Fibroblast of skin of scalp (primary cell): Measurements from ENCODE around the gene TFR2.
"Not testable (repeated sequence)": the region's sequence is repeated elsewhere in the genome, so short reads cannot be mapped to it uniquely, and the experiment has no call there.

Experiments used
- DNase-seq: peaks from one replicate; pipeline ENCODE4 v3.0.0-alpha.2; 2013

Gene TFR2

GRCh38 chr7:100678291-100678984 is 37.1 kb upstream of the TFR2 start:
- DNase-seq = no peak

DNA sequence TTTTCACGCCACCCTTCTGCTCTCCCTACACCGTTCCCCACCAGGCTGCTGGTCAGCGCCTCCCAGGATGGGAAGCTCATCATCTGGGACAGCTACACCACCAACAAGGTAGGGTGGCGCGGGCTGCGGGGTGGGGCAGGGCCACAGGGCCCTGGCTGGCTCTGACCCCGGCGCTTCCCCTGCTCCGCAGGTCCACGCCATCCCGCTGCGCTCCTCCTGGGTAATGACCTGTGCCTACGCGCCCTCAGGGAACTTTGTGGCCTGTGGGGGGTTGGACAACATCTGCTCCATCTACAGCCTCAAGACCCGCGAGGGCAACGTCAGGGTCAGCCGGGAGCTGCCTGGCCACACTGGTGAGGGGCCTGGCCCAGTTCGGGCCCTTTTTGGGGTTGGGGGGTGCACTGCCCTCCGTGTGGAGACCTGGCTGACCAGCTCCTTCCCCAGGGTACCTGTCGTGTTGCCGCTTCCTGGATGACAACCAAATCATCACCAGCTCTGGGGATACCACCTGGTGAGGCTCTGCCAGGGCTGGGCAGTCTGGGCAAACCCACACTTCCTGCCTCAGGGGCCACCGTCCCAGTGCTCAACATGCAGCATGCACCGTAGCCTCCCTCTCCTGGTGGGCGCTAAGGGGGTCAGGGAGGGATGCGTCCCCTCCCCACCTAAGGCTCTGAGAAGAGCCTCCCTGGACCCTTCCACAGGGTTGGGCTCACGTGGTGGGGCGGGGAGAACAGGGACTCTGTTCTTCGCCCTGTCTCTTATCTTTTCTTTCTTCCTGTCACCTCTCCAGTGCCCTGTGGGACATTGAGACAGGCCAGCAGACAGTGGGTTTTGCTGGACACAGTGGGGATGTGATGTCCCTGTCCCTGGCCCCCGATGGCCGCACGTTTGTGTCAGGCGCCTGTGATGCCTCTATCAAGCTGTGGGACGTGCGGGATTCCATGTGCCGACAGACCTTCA is 36.2 kb upstream of the TFR2 start:
- no peak for DNase-seq

- no peak for DNase-seq
Observed at GRCh38 chr7:100676501-100677306, 35.4 kb upstream of the TFR2 start.

DNA sequence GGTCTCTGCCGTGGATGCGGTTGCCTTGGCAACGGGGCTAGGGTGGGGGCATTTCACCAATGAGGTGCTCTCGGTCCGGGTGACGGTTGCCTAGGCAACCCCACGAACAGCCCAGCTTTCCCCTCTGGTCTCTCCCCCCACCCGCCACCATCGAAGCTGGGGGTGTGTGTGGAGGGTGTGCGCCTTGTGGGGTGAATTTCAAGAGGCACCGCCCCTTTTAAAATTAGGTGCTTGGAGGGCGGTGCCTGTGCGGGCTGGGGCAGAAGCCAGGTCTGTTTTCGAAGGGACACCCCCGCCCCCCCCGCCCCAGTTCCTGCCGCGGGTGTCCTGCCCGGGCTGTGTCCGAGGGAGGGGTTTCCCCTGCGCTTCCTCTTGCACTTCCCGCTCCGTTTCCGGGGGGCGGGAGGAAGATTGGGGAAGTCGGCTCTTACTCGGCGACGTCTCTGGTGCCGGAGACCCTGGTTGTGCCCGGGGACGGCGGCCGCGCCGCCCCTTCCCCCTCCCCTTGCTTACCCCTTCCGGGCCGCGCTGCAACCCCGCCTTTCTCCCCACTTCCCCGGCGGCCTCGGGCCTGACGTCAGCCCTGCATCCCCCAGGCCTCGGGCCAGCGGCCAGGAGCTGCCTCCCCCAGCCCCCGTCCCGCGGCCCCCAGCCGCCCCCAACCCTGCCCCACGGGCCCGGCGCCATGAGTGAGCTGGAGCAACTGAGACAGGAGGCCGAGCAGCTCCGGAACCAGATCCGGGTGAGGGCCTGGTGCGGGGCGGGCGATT is 34.4 kb upstream of the TFR2 start:
- DNase-seq = peak; percentile 65

DNA sequence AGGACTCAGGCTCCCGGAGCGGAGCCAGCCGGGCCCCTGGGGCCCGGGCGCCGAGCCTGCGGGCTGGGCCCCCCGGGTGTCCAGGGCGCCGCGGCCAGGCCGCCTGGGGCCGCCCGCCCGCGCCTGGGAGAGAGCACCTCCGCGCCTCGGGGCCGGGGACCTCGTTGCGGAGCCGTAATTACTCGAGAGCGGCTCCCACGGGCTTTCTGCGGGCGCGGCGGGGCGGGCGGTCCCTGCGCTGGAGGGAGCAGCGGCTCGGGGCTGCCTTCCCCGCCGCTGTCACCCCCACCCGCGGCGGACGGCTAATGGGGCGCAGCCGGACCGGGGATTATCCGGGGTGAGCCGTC is 33.7 kb upstream of the TFR2 start:
- no peak for DNase-seq

GRCh38 chr7:100674411-100675104 is 33.2 kb upstream of the TFR2 start:
- DNase-seq = no peak

- no peak for DNase-seq
Observed at GRCh38 chr7:100673942-100674410, 32.6 kb upstream of the TFR2 start.

GRCh38 chr7:100673302-100673941 is 32.1 kb upstream of the TFR2 start, which contains the start of gene GNB2:
Gene GNB2, plus strand, starts transcription at chr7:100673740. Its CDS starts 2,526 bp downstream, at chr7:100676266.
- DNase-seq = peak; percentile 100

DNA sequence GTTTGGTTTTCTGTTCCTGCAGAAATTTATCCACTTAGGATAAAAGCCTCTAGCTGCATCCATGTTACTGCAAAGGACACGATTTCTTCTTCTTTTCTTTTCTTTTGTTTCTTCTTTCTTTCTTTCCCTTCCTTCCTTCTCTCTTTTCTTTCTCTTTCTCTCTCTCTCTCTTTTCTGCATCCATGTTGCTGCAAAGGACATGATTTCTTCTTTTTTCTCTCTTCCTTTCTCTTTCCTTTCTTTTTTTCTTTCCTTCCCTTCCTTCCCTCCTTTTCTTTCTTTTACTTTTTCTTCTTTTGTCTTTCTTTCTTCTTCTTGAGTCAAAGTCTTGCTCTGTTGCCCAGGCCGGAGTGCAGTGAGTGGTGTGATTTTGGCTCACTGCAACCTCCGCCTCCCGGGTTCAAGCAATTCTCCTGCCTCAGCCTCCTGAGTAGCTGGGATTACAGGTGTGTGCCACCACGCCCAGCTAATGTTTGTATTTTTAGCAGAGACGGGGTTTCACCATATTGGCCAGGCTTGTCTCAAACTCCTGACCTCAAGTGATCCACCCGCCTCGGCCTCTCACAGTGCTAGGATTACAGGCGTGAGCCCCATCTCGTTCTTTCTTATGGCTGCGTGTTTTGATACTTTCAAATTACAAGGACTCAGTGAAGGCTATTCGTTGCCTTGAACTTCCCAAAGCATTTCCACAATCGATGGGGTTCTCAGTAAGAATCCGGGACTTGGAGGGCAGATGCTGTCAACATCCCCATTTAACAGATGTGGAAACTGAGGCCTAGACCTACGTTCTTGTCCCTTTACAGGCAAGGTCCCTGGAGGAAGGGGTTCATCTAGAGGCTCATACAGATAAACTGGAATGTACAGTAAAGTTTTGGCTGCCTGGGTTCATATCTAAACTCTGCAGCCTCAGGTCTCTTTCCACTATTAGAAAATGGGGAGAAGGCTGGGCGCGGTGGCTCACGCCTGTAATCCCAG is 30.3 kb upstream of the TFR2 start:
- DNase-seq = no peak

- DNase-seq = no peak
Observed at GRCh38 chr7:100670074-100670473, 28.7 kb upstream of the TFR2 start.

GRCh38 chr7:100669106-100669505 is 27.8 kb upstream of the TFR2 start:
- not testable (repeated sequence) for DNase-seq

- no peak for DNase-seq
Observed at GRCh38 chr7:100668069-100668449, 26.7 kb upstream of the TFR2 start.

DNA sequence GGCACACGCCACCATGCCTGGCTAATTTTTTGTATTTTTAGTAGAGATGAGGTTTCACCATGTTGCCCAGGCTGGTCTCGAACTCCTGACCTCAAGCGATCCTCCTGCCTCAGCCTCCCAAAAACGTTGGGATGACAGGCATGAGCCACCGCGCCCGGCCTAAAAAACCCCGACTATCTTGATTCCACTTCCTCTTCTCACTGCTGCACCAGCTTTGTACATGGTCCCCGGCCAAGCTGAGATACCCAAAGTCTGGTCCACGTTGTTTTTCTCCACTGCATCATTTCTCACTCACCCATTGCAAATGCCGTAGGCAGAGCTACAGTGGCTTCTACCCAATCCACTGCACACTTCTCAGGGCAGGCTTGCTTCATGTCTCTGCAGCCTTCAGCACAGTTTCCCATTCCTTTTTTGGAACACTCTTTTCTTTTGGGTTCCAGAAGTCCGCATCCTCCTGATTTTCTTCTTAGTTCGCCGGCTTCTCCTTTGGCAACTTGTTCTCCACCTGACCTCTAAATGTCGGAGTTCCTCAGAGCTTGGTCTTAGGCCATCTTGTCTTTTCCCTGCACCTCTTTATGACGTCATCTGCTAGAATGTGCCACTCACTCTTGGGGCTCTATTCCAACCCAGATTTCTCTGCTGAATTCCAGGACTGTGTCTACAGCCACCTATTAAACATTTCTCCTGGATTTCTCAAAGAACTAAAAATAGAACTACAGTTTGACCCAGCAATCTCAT is 26.1 kb upstream of the TFR2 start:
- DNase-seq = no peak

GRCh38 chr7:100665168-100665726 is 23.9 kb upstream of the TFR2 start:
- DNase-seq = no peak

DNA sequence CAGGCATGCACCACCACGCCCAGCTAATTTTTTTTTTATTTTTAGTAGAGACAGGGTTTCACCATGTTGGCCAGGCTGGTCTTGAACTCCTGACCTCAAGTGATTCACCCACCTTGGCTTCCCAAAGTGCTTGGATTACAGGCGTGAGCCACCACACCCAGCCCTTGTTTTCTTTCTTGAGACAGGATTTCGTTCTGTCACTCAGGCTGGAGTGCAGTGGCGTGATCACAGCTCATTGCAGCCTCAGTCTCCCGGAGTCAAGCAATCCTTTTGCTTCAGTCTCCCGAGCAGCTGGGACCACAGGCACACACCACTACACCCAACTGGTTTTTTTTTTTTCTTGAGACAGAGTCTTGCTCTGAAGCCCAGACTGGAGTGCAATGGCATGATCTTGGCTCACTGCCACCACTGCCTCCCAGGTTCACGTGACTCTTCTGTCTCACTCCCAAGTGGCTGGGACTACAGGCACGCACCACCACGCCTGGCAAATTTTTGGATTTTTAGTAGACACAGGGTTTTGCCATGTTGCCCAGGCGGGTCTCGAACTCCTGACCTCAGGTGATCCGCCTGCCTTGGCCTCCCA is 20.9 kb upstream of the TFR2 start:
- not testable (repeated sequence) for DNase-seq

DNA sequence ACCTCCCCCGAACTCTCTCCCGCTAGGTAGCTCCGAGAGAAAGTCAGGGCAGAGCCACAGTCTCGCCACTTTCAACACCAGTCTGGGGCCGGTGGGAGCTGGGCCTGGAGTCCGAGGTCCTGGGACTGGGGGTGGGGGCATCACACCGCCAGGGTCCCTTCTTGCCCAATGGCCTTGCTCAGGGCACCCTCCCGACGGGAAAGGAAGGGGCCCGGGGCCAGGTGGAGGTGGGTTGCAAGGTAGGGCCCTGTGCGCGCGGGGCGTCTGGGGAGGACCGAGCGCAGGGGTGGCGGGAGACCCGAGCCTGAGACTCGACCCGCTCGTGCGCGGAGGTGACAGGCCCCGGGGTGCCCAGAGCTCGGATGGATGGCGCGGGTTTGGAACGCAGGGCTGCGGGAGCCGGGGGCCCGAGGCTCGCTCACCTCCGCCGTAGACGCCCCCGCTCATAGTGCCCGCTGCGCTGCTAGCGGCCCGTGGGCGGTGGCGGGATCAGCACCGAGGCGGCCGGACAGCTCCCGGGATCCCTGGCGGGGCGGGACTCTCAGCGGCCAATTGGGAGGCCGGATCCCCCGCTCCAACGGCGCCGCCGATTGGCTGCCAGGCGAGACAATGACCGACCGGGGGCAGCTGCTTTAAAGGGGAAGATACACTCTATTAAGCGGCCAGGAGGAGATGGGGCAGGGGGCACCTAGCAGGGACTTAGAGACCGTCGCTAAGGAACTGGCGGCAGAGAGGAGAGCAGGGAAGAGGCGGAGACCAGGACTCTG is 14.7 kb upstream of the TFR2 start, which contains the start of gene ACTL6B:
Gene ACTL6B (minus strand): TSS at position 541 of the 767 bp plus-strand sequence. CDS start 94 bp downstream, at position 447.
- peak; percentile 56 for DNase-seq
